Transverse colon (tissue), 4 donors: Measurements from ENCODE around the gene NCK2.

Experiments
- CTCF ChIP-seq, 5 experiments: fragments of 200-600 bp in 3 of 5; fragments of 450-650 bp in 2 of 5; sonication (generic) in 3 of 5; IDR thresholded peaks; 1 replicate in 2 of 5; 2 replicates in 3 of 5; pipeline ENCODE4 v1.5.1; 2016 to 2017; ENCODE audit warnings: antibody characterized with exemption in 5 of 5, inconsistent platforms in 3 of 5, mild to moderate bottlenecking in 2 of 5, moderate library complexity in 1 of 5
- POLR2A ChIP-seq: fragments of 450-650 bp; IDR thresholded peaks from one replicate; pipeline ENCODE4 v1.6.1; 2016; ENCODE audit warnings: antibody characterized with exemption, mild to moderate bottlenecking, moderate library complexity
- POLR2AphosphoS5 ChIP-seq, 3 donors: sonication (generic); formaldehyde crosslinking; IDR thresholded peaks; one replicate each; pipeline ENCODE4 v1.6.1; 2016; ENCODE audit warnings: antibody characterized with exemption in 3 of 3

GRCh38 chr2:105760191-105760590 lies 15.5 kb downstream of the NCK2 start:
- TF ChIP-seq CTCF (IDR thresholded peaks at IDR 0.05), result no peak
- no peak for TF ChIP-seq POLR2AphosphoS5 (IDR thresholded peaks at IDR 0.05)
- no peak for TF ChIP-seq POLR2A
